Stimulated activated naive B cell treated with anti-CD40 and anti-IgM and Interleukin-4, amounts not matched to agents 10 μg/mL and 1 μg/mL and 100 μg/mL, for 72 hours (primary cell): ENCODE results near the gene AEBP1.
"Not testable (repeated sequence)": the region's sequence is repeated elsewhere in the genome, so short reads cannot be mapped to it uniquely, and the experiment has no call there.

Source experiments
- ATAC-seq, 2 donors: fragments of 150-1000 bp; cut with Tn5 transposase; replicated peaks; 2 replicates each; pipeline ENCODE4 v1.10.0; 2021; ENCODE audit warnings: moderate library complexity in 1 of 2
- DNase-seq: peaks from one replicate; pipeline ENCODE4 v3.0.0; 2021
- H3K27ac Mint-ChIP-seq: one replicate; pipeline ENCODE4 v1.8.0; 2022; ENCODE audit warnings: mild to moderate bottlenecking, mixed read lengths
- H3K27me3 Mint-ChIP-seq, 2 donors: one replicate each; pipeline ENCODE4 v1.8.0; 2022; ENCODE audit warnings: mixed read lengths in 2 of 2
- H3K36me3 Mint-ChIP-seq, 2 donors: one replicate each; pipeline ENCODE4 v1.8.0; 2022; ENCODE audit warnings: mixed read lengths in 2 of 2, mild to moderate bottlenecking in 1 of 2
- H3K4me1 Mint-ChIP-seq, 2 donors: one replicate each; pipeline ENCODE4 v1.8.0; 2022; ENCODE audit warnings: mixed read lengths in 2 of 2, mild to moderate bottlenecking in 1 of 2
- H3K4me3 Mint-ChIP-seq, 2 donors: one replicate each; pipeline ENCODE4 v1.8.0; 2022; ENCODE audit warnings: mild to moderate bottlenecking in 2 of 2, mixed read lengths in 2 of 2, moderate library complexity in 1 of 2
- H3K9me3 Mint-ChIP-seq, 2 donors: one replicate each; pipeline ENCODE4 v1.8.0; 2022; ENCODE audit warnings: mixed read lengths in 2 of 2, mild to moderate bottlenecking in 1 of 2

The AEBP1 gene

DNA sequence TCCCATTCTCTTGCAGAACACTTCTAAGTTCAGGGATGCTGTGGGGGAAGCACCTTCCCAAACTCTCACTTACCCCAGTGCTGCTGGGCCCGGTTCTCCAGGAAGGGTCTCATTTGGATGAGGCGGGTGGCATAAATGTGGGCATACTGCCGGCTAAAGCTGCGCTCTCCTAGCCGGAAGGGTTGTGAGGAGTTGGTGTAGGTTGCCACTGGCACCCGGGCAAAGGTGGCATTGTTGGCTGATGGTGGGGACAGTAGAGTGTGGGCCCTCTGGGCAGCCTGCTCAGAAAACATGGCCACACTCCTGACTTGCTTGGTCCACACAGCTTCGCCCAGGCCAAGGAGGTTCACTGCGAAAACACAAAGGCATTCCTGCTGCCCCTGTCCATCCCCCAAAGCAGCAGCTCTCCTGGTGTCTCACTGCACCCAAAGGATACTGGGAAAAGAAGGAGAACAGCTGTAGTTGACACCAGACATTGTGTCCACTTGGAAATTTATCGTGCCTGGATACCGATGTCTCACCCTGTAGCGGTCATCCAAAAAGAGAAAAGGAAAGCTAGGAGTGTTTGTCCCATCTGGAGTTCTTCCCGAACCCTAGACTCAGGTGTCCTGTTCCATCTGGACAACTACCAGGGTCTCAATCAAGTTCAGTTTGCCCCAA, 17.7 kb downstream of the AEBP1 start:
- no peak overlapping the region for H3K27ac Mint-ChIP-seq
- peaks cover 0 to 1% of the 10 kb centered on the region in 2 donors for H3K9me3 Mint-ChIP-seq
- peaks cover 31 to 52% of the 10 kb centered on the region in 2 donors for H3K36me3 Mint-ChIP-seq
- H3K27me3 Mint-ChIP-seq = no peaks in the 10 kb centered on the region
- peaks cover 28 to 54% of the 10 kb centered on the region in 2 donors for H3K4me1 Mint-ChIP-seq
- H3K4me3 Mint-ChIP-seq = peak overlapping the region; percentile 40 to 90
- no peak for DNase-seq
- ATAC-seq = no peak

DNA sequence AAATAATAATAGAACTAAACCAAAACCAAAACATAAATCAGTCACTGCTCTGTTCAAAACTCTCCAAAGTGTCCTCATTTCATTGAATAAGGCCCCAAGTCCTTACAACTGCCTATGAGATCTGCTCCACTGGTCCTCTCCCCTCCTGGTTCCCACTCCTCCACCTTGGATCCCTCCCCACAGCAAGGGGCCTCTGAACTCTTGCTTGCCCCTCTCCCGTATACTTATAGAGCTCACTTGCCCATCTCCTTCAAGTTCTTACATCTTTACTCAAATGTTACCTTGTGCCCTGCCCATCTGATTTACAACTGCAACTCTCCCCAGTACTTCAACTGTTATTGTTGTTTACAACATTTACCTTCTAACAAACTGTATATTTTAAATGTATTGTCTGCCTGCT, 18.4 kb downstream of the AEBP1 start:
- peaks cover 3 to 4% of the 10 kb centered on the region in 2 donors for H3K9me3 Mint-ChIP-seq
- no peaks in the 10 kb centered on the region for H3K27me3 Mint-ChIP-seq
- DNase-seq (no peak), ATAC-seq (no peak)
- H3K4me1 Mint-ChIP-seq = peaks cover 28 to 48% of the 10 kb centered on the region in 2 donors
- peaks cover 29 to 49% of the 10 kb centered on the region in 2 donors for H3K36me3 Mint-ChIP-seq
- H3K4me3 Mint-ChIP-seq = peak overlapping the region; percentile 82 to 90
- peak overlapping the region; percentile 87 for H3K27ac Mint-ChIP-seq

DNA sequence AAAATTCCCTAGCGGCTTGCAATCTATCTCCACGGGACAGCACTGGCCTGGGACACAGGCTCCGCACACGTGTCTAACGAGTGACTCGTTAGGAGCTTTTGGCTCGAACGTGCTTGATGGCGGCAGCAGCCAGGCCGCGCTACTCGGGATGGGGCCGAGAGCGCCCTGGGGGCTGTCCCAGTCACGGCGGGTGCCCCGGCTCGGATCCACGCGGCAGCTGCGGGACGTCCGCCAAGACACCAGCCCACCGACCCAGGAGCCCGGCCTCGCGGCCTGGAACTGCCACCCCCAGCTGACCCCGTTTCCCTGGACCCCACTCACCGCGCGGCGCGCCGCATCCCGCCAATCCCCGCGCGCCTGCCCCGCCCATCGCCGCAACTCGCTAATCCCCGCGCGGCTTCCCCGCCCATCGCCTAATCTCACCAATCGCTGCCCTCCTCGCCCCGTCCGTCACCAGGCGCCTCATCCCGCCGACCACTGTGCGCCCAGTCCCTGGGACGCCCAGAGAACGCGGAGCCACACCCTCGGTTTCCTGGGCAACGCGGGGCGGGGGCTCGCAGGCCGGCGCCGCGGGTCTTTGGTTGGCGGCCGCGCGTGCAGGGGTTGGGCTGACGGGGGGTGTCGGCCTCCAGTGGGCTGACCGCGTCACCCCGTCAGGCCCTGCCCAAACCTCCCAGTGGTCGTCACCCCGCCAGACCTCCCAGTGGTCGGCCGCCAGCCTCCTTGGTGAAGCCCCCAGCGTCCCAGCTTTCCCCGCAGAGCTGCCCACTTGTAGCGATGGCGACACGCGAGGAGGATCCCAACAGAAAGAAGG, 19.3 kb downstream of the AEBP1 start, which contains the start of gene POLD2:
POLD2 (minus strand) TSS at position 359 of the 814 bp plus-strand sequence. CDS start 1,495 bp downstream, outside the sequence.
- ATAC-seq (peak; percentile 99 to 100), DNase-seq (peak; percentile 96)
- Mint-ChIP-seq H3K36me3 (peaks cover 23 to 42% of the 10 kb centered on the region in 2 donors), H3K27me3 (no peaks in the 10 kb centered on the region), H3K4me3 (peak within 1 kb of the TSS; percentile 82 to 90), H3K4me1 (peaks cover 25 to 39% of the 10 kb centered on the region in 2 donors), H3K9me3 (peaks cover 9% of the 10 kb centered on the region in 2 donors), H3K27ac (peak within 1 kb of the TSS; percentile 90)

DNA sequence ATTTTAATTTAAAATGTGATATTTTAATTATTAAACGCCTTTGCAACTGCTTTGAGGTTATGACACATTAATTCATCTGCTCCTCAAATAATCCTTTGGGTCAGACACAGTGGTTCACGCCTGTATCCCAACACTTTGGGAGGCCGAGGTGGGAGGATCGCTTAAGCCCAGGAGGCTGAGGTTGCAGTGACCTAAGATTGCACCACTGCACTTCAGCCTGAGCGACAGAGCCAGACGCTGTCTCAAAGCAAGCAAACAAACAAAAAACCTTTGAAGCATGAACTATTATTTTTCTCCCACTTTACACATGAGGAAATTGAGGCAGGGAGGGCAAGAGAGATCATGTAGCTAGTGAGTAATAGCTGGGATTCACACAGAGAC, 20.7 kb downstream of the AEBP1 start:
- ATAC-seq (no peak), DNase-seq (no peak)
- no peak overlapping the region for H3K4me3 Mint-ChIP-seq
- peaks cover 14 to 30% of the 10 kb centered on the region in 2 donors for H3K36me3 Mint-ChIP-seq
- peaks cover 9% of the 10 kb centered on the region in 2 donors for H3K9me3 Mint-ChIP-seq
- H3K27me3 Mint-ChIP-seq = no peaks in the 10 kb centered on the region
- H3K4me1 Mint-ChIP-seq = peaks cover 20 to 26% of the 10 kb centered on the region in 2 donors
- no peak overlapping the region for H3K27ac Mint-ChIP-seq

DNA sequence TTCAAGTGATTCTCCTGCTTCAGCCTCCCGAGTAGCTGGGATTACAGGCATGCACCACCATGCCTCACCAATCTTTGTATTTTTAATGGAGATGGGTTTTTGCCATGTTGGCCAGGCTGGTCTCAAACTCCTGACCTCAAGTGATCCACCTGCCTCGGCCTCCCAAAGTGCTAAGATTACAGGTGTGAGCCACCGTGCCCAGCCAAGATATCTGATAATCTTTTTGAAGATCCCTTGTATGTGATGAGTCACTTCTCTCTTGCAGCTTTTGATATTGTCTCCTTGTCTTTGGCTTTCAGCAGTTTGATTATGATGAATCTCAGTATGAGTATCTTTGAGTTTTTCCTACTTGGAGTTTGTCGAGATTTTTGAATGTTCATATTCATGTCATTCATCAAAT, 22.4 kb downstream of the AEBP1 start:
- ATAC-seq, H3K27me3 Mint-ChIP-seq, H3K27ac Mint-ChIP-seq, DNase-seq, H3K9me3 Mint-ChIP-seq, H3K4me3 Mint-ChIP-seq: not testable (repeated sequence)
- Mint-ChIP-seq H3K36me3 (peaks cover 4 to 15% of the 10 kb centered on the region in 2 donors), H3K4me1 (peaks cover 10 to 19% of the 10 kb centered on the region in 2 donors)

DNA sequence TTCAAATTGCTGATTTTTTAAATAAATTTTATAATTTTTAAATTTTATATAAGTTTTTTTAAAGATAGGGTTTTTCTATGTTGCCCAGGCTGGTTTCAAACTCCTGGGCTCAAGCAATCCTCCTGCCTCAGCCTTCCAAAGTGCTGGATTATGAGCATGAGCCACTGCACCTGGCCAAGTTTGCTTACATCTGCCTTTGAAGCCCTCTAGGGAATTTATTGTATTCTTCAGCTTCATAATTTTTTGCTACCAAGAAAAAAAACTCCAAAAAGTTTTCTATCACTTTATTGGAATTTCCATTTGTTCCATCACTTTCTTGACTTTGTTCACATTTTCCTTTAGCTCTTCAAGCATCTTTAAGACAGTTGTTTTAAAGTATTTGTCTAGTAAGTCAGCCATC, 23.0 kb downstream of the AEBP1 start:
- no peak overlapping the region for H3K4me3 Mint-ChIP-seq
- no peak overlapping the region for H3K27ac Mint-ChIP-seq
- peaks cover 4 to 11% of the 10 kb centered on the region in 2 donors for H3K36me3 Mint-ChIP-seq
- no peaks in the 10 kb centered on the region for H3K27me3 Mint-ChIP-seq
- peaks cover 9% of the 10 kb centered on the region in 2 donors for H3K9me3 Mint-ChIP-seq
- ATAC-seq (no peak), DNase-seq (no peak)
- H3K4me1 Mint-ChIP-seq = peaks cover 7 to 13% of the 10 kb centered on the region in 2 donors

DNA sequence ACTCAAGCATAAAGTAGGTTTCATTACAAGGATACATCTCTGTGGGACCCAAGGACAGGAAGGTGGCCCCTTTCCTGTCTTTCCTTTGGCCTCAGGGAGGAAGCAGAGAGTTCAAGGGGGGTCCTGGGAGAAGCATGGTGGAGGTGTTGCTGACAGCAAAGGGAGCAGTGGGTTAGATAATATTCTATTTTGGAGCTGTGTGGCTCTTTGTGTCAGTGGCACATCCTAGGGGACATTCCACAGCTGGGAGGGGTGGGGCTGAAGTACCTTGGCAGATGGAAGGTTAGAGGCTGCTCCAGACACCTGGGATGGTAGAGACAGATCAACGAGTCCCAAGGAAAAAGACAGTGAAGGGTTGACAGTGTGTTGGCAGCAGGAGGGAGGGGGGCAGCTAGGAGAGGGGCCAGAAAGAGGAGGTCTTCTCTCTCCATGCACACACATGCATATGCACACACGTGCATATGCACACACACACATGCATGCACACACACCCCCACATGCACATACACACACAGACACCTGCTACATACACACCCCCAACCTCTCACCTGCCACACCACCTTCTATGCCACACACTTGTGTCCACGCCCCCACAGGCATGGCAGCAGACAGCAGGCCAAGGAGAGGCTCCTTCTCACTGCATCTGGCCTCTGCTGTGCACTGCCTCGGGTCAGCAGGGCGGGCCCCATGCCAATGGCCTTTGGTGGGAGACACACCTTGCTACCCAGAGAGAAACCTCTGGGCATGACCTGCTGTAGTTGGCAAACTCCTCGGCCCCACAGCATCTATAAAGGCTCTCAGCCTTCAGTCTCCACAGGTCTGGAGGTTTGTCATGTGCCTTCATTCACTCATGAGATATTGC, 24.8 kb downstream of the AEBP1 start:
- peaks cover 4% of the 10 kb centered on the region in 2 donors for H3K36me3 Mint-ChIP-seq
- H3K27me3 Mint-ChIP-seq = no peaks in the 10 kb centered on the region
- no peak overlapping the region for H3K27ac Mint-ChIP-seq
- H3K9me3 Mint-ChIP-seq = peaks cover 9% of the 10 kb centered on the region in 2 donors
- no peak for ATAC-seq
- H3K4me3 Mint-ChIP-seq = no peak overlapping the region
- no peak for DNase-seq
- peaks cover 3 to 5% of the 10 kb centered on the region in 2 donors for H3K4me1 Mint-ChIP-seq

DNA sequence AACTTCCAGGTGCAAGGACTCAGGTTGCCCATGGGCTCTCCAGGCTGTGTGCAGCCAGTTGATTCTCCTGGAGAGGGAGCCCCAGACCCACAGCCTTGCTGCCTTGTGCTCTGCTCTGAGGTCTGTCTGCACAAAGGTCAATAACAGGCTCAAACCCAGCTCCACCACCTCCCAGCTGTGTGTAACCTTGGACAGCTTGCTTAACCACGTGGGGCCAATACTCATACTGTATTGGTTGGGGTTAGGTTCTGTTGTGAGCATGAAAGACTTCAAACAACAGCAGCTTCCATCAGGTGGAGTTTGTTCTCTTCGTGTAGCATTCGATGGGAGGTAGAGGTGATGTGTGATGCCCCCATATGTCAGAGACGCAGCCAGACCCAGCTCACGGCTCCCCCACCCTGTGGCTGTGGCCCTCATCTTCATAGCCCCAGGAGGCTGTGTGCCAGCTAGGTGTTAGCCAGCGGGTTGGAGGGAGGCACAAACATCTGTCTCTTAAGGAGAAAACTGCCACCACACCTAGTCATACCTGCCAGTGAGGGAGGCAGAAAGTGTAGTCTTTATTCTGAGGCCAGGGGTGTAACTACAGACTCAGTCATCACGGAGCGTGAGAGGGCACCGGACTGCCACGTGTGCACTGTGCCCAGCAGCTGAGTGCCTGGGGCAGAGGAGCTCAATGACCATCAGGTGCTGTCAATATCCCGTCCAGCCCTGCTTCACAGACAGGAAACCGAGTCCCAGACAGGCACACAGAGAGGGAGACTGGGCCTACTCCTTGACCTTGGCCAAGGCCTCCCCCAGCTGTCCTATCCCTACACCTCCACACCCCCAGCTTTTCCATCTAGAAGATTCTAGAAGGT, 27.3 kb downstream of the AEBP1 start:
- no peaks in the 10 kb centered on the region for H3K27me3 Mint-ChIP-seq
- H3K4me3 Mint-ChIP-seq = no peak overlapping the region
- ATAC-seq (peak; percentile 49 to 58), DNase-seq (no peak)
- H3K4me1 Mint-ChIP-seq = no peaks in the 10 kb centered on the region
- H3K36me3 Mint-ChIP-seq = peaks cover 4% of the 10 kb centered on the region in 2 donors
- no peak overlapping the region for H3K27ac Mint-ChIP-seq
- peaks cover 9% of the 10 kb centered on the region in 2 donors for H3K9me3 Mint-ChIP-seq

DNA sequence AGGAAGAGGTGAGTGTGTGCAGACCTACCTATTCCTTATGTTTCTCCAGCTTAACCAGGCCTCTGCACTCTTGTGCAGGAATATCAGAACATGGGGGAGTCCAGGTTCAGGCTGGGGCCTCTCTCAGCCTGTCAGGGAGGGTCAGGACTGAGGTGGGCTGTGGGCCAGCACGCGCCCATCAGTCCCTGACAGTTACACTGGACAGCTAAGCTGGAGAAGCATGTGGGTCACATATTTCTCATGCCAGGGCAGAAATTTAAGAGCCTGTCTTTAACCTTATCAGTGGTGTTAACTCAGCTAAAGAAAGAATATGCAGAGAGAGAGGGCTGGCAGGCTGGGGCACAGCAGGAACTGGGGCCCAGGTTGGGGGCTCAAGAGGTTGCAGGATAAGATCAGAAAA, 27.9 kb downstream of the AEBP1 start:
- no peak for DNase-seq
- Mint-ChIP-seq H3K36me3 (peaks cover 4% of the 10 kb centered on the region in 2 donors), H3K9me3 (peaks cover 7 to 9% of the 10 kb centered on the region in 2 donors), H3K4me3 (no peak overlapping the region), H3K4me1 (no peaks in the 10 kb centered on the region), H3K27ac (no peak overlapping the region), H3K27me3 (no peaks in the 10 kb centered on the region)
- ATAC-seq = no peak

DNA sequence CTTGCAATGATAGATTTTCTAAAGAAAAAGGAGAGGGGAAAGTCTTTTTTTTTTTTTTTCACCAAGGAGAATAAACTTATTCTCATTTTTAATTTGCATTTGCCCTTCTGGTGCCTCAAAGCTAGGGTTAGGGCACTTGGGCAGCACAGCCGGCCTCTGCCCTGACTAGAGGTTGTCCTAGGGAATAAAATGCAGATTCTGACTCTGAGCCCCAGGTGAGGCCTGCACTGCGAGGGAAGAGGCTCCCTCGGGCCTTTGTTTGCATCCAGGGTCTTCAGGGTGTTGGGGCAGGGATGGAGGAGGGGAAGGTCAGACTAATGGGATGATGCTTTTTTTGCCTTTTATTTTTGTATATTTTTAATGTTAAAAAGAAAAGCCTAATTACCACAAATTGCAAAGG, 29.1 kb downstream of the AEBP1 start:
- Mint-ChIP-seq H3K36me3 (no peaks in the 10 kb centered on the region), H3K4me1 (no peaks in the 10 kb centered on the region), H3K9me3 (no peaks in the 10 kb centered on the region), H3K4me3 (no peak overlapping the region), H3K27me3 (no peaks in the 10 kb centered on the region), H3K27ac (no peak overlapping the region)
- no peak for DNase-seq
- ATAC-seq = no peak

DNA sequence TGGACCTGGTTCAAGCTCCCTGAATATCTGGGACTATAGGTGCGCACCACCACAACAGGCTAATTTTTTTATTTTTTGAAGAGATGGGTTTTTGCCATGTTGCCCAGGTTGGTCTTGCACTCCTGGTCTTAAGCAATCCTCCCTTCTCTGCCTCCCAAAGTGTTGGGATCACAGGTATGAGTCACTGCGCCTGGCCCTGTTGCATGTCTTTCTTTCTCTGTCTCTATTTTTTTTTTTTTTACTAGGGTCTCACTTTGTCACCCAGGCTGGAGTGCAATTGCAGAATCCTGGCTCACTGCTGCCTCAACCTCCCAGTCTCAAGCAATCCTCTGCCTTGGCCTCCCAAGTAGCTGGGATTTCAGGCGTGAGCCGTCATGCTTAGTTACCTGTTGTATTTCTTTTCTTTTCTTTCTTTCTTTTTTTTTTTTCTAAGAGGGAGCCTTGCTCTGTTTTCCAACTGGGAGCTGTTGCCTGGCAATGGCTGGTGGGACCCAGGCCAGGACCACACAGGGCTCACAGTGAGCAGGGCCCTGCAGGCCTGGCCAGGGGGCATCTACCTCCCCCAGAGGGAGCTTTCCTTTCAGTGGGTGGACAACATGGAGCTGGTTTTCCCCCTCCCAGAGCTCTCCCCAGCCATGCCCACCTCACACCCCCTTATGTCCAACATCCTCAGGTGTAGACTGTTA, 30.9 kb downstream of the AEBP1 start:
- Mint-ChIP-seq H3K36me3 (no peaks in the 10 kb centered on the region), H3K27ac (no peak overlapping the region), H3K27me3 (peaks cover 0 to 12% of the 10 kb centered on the region in 2 donors), H3K4me3 (no peak overlapping the region), H3K9me3 (no peaks in the 10 kb centered on the region), H3K4me1 (no peaks in the 10 kb centered on the region)
- DNase-seq (no peak), ATAC-seq (no peak)

DNA sequence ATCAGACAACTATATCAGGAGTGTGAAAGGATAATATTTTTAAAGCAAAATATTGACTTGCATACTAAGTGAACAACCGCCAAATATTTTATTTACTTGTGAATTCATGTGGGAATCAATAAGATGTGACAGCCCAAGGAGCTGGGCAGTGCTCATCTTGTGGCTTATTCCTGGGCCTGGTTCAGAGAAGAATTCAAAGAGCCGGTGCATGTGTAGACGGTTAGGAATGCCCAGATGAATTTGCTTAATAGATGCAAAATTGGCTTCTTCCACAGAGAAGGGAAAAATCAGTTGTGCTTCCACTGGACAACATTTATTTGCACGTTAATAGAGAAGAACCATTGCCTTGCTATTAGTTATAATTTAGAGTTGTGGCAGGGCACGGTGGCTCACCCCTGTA, 32.6 kb downstream of the AEBP1 start:
- DNase-seq = no peak
- Mint-ChIP-seq H3K4me3 (no peak overlapping the region), H3K27ac (no peak overlapping the region), H3K36me3 (no peaks in the 10 kb centered on the region), H3K9me3 (no peaks in the 10 kb centered on the region), H3K4me1 (no peaks in the 10 kb centered on the region), H3K27me3 (peaks cover 0 to 15% of the 10 kb centered on the region in 2 donors)
- ATAC-seq = no peak

DNA sequence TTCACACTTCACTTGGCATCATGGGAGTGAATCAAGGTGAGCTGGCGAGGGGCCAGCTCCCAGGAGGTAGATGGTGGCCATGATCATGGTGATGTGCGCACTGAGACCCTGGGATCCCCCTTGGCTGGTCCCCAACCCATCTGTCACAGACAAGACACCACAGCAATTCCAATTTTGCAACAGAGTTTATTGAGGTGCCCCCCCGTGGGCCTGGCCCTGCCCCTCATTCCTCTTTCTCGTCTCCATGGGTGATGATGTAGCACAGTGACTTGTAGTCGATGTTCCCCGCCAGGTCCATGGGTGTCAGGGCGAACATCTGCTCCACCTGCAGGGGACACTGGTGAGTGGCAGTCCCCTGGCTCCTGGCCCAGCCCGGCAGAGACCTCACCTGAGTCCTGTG, 34.6 kb downstream of the AEBP1 start:
- Mint-ChIP-seq H3K27ac (no peak overlapping the region), H3K4me1 (no peaks in the 10 kb centered on the region), H3K36me3 (no peaks in the 10 kb centered on the region), H3K9me3 (no peaks in the 10 kb centered on the region), H3K27me3 (peaks cover 0 to 15% of the 10 kb centered on the region in 2 donors), H3K4me3 (no peak overlapping the region)
- ATAC-seq (no peak), DNase-seq (no peak)
